Epithelial cell of proximal tubule (primary cell): Measurements from ENCODE around the gene ESPNL. TPM values are rescaled to one million over a fixed set of nuclear protein-coding genes. Genes with fewer than 3 reads are reported as not detected.

Source experiments
- DNase-seq: peaks from one replicate; pipeline ENCODE4 v3.0.0-alpha.2; 2011; ENCODE audit warnings: low read depth
- H3K4me3 ChIP-seq: 2 replicates; pipeline ENCODE4 v1.5.1; 2011; ENCODE audit warnings: low read depth, mild to moderate bottlenecking, low read length
- total RNA-seq: library from RNA; depleted of rRNA; stranded (reverse); fragments of >200 nt; gene quantifications from 2 replicates; pipeline ENCODE4 v1.2.3, GENCODE V29; 2015
- TF ChIP-seq, protein P1 (sequence below): conservative IDR thresholded peaks from 2 replicates; pipeline ENCODE4 v1.5.1; 2012; ENCODE audit warnings: low read depth, mild to moderate bottlenecking, low read length

ESPNL gene
- total RNA-seq, 1 donor from 2014 or later: 2.7 TPM

DNA sequence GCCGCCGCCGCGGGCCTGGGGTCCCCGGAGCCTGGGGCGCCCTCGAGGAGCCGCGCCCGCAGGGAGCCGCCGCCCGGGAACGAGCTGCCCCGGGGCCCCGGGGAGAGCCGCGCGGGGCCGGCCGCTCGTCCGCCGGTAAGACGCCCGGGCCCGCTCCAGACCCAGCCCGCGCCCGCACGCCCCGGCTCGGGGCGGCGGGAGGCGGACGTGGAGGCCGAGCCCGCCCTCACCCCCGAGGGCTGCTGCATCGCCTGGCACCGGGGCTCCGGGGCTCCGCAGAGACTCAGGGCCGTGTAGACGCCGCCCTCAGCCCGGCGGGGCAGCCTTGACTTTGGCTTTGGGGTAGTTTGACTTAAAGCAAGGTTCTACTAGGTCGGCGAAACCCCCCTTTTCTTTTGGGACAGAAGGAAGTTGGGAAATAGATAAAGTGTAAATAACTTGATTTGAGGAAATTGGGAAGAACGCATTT is 59.0 kb downstream of the ESPNL start:
- DNase-seq: no peak
- TF ChIP-seq, protein P1, sequence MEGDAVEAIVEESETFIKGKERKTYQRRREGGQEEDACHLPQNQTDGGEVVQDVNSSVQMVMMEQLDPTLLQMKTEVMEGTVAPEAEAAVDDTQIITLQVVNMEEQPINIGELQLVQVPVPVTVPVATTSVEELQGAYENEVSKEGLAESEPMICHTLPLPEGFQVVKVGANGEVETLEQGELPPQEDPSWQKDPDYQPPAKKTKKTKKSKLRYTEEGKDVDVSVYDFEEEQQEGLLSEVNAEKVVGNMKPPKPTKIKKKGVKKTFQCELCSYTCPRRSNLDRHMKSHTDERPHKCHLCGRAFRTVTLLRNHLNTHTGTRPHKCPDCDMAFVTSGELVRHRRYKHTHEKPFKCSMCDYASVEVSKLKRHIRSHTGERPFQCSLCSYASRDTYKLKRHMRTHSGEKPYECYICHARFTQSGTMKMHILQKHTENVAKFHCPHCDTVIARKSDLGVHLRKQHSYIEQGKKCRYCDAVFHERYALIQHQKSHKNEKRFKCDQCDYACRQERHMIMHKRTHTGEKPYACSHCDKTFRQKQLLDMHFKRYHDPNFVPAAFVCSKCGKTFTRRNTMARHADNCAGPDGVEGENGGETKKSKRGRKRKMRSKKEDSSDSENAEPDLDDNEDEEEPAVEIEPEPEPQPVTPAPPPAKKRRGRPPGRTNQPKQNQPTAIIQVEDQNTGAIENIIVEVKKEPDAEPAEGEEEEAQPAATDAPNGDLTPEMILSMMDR: no peak

DNA sequence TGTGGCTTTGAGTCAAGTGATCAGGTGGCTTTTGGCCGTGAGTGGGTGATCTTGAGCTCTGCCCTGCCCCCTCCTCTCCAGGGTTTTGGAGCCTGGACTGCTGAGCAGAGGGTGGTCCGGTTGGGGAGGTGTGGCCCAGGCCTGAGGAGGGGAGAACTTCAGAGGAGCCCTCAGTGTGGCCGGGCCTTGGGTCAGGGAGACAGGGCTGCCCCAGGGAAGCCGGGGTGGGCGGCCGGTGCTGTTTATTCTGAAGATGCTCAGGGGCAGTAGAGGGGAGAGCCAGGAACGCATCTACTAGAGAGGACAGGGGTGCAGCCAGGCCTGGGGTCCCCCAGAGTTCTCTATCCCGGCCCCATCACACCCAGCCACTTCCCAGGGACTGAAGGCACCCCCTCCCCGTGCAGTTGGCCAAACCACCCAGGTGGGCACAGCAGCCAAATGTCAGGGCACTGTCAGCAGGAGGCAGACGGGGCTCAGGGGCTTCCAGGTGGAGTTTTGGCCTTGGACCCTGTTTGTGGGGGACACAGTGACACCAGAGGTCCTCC is 59.6 kb downstream of the ESPNL start:
- DNase-seq: no peak
- H3K4me3 ChIP-seq: peak overlapping the region; percentile 62

More for the DNA sequence above, 59.0 kb downstream of the ESPNL start:
- H3K4me3 ChIP-seq: peak overlapping the region; percentile 62

DNA sequence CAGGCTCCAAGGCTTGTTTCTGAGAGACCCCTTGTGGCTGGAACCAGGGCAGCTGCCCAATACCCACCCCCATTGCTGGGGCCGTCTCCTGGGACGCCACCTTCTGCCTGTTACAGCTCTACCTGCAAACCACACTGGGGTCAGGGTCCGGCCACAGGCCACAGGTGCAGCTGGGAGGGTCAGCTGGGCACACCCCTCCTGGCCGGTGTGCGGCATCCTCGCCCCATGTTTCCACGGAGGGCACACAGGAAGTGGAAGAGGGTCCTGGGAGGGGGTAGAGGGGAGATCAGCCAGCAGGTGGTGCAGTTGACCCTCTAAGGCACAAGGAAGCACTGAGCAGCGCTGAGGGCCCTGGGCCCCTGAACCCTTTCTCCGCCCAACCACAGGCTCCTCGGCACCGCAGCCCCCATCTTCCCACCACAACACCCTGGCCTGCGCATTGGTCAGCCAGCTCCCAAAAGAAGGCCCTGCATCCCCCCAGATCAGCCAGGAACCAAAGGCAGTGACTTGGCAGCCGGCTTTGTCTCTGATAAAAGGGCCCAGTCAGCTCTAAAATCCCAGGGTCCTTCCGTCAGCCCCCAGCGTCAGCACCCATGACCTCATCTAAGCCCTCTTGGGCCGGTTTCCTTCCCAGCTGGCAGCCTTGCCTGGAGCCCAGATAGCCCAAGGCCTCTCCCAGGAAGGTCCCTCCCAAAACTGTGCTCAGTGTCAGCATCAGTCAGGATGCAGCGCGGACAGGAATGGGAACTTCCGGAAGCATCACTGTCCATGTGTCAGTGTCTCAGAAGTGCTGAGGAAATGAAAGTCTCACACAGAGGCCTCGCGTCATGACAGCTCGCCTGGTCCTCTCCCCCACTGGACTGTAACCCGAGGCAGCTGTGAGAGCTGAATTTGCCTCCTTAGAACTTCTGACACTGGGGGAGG is 60.3 kb downstream of the ESPNL start:
- TF ChIP-seq, protein P1: peak; percentile 39
- DNase-seq: no peak
- peak overlapping the region; percentile 62 for H3K4me3 ChIP-seq

More for the DNA sequence above, 59.6 kb downstream of the ESPNL start:
- TF ChIP-seq, protein P1: no peak

DNA sequence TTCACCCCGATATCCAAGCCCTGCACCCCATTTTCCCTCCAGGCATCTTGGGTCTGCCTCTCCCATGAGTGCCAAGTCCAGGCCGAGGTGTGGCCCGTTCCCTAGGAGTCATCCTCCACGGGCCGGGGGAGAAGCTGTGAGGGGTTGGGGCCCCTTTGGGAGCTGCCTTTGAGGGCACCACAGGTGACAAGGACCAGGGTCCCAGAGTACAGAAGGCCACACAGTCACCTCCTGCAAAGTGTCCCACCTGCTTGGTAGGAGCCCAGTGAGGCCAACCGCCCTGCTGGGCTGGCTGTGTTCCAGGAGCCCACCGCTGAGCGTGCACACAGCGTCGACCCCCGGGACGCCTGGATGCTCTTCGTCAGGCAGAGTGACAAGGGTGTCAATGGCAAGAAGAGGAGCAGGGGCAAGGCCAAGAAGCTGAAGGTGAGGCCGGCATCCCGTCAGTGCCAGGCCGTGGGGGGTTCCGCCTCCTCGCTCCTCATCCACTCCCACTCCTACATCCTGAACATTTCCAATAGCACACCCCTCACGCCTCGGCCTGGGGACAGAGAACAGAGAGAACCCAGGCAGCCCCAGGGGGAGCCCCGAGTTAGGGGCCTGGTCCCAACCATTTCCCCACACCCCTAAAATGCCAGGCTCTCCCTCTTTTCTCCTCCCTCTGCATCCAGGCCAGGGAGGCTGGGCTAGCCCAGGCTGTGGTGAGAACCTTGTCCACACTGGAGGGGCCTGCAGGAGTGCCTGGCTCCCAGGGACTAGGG is 61.3 kb downstream of the ESPNL start:
- TF ChIP-seq, protein P1: no peak
- no peak for DNase-seq
- no peak overlapping the region for H3K4me3 ChIP-seq

DNA sequence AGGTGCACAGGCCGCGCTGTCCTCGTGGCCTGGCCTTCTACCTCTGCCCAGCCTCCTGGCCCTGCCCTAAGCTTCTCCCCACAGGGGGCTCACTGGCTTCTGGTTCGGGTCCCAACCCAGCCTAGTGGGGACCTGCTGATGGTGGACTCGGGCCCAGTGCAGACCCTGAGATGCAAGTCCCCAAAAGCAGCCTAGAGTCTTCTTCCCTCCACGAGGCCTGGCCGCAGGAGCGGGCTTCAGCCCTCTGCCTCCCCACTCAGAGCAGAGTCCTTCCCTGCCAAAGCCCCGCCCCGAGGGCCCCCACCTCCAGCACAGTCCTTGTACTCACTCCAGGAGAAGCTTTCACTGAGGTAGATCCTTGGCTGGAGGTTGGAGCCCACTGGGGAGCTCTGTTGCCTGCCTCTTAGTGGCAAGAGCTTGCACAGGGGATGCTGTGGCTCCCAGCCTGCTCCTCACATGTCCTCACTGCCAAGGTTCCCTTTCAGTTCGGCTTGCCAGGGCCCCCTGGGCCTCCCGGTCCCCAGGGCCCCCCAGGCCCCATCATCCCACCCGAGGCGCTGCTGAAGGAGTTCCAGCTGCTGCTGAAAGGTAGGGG is 62.2 kb downstream of the ESPNL start:
- DNase-seq: no peak
- H3K4me3 ChIP-seq: no peak overlapping the region
- TF ChIP-seq, protein P1: no peak

DNA sequence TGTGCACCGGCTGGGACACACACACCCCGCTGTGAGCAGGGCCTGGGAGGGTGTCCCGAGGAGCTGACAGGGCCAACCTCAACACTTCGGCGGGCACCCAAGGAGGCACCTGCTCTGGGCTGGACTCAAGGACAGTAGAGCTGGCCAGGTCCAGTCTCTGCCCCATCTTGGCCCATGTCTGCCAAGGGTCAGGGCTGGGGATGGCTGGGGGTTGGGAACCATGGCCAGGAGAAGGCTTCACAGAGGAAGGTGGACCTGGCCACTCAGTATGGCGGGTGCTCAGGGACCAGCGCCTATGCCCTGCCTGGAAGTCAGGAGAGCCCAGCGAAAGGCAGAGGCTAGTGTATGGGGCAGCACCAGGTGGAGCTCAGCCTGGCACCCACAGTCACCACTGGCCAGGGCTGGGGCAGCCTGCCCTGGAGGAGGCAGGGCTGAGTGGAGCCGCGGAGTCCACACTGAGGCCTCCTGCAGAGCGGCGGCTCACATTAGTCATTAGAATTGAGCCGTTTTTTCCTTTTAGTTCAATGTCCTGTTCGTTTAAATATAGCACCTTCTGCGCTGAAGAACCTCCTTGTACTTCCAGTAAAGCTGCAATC is 62.8 kb downstream of the ESPNL start:
- no peak for DNase-seq

More for the DNA sequence above, 62.8 kb downstream of the ESPNL start:
- peak overlapping the region; percentile 47 for H3K4me3 ChIP-seq
- TF ChIP-seq, protein P1: no peak
